HK-2 (cell line): ENCODE measurements around the gene TAF9B.
"Not testable (repeated sequence)": the region's sequence is repeated elsewhere in the genome, so short reads cannot be mapped to it uniquely, and the experiment has no call there.

Source experiments
- DNase-seq: peaks from one replicate; pipeline ENCODE4 v3.0.0-alpha.2; 2018; ENCODE audit not compliant: unreplicated experiment

Gene TAF9B, protein sequence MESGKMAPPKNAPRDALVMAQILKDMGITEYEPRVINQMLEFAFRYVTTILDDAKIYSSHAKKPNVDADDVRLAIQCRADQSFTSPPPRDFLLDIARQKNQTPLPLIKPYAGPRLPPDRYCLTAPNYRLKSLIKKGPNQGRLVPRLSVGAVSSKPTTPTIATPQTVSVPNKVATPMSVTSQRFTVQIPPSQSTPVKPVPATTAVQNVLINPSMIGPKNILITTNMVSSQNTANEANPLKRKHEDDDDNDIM

GRCh38 chrX:78139160-78140123 lies at the start of gene TAF9B:
Gene TAF9B (minus strand): TSS chrX:78139650. CDS start chrX:78139611, 39 bp downstream.
- peak; percentile 85 for DNase-seq

- no peak for DNase-seq
Measured at GRCh38 chrX:78182881-78183280, 43.4 kb upstream of the TAF9B start.

DNA sequence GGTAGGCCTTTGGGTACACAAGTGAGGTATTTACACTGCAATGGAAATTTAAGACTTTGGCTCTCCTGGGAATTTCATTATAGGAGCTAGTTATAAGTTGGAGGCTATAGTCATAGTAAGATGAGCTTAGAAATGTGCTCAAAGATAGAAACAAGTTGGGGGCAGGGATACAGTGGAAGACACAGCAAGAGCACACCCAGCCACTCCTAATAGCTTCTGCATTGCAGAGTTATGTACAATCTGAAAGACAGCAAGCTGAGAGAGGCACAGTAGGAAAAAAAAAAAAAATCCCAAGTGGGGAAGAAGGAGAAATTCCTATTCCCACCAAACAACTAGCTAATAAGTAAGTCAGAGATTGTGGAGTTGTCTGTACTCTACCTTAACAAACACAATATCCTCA lies 41.9 kb upstream of the TAF9B start:
- DNase-seq = no peak

DNA sequence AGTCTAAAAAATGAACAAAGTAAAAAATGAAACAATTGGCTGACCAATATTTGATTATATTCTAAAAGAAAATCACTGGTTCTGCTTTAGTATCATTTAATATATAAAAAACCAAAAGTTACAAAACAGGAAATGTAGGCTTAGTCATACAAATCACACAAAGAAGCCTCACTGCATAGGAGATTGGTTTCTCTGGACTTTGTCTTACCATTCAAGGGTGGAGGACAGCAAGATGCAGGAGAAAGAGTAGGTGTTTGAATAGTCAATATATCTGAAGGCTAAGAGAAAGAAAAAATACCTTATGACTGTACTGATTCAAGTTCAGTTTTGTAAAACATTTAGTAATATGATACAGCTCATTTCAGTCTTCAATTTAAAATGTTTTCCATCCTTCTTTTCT lies 28.6 kb upstream of the TAF9B start:
- no peak for DNase-seq

DNA sequence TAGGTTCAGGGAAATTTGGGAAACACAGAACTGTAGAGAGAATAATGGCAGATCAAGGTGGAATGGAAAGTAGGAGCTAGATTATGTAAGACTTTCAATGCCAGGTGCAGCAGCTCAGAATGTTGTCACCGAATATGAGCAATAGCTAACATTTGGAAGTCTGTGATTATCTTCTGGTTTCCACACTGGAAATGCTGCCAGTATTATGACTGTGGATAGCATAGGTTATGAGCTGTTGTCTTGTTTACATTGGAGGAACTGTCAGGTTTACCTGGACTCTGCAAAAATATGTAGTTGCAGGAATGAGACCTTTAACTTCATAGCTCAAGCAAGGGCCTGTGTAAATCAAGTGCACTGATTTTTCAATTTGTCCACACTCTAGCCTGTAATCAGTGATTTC lies 26.0 kb upstream of the TAF9B start:
- DNase-seq = no peak

DNA sequence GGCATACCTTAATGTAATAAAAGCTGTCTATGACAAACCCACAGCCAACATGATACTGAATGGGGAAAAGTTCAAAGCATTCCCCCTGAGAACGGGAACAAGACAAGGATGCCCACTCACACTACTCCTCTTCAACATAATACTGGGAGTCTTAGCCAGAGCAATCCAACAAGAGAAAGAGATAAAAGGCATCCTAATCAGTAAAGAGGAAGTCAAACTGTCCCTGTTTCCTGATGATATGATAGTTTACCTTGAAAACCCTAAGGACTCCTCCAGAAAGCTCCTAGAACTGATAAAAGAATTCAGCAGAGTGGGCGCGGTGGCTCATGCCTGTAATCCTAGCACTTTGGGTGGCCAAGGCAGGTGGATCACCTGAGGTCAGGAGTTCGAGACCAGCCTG lies 23.7 kb upstream of the TAF9B start:
- not testable (repeated sequence) for DNase-seq

DNA sequence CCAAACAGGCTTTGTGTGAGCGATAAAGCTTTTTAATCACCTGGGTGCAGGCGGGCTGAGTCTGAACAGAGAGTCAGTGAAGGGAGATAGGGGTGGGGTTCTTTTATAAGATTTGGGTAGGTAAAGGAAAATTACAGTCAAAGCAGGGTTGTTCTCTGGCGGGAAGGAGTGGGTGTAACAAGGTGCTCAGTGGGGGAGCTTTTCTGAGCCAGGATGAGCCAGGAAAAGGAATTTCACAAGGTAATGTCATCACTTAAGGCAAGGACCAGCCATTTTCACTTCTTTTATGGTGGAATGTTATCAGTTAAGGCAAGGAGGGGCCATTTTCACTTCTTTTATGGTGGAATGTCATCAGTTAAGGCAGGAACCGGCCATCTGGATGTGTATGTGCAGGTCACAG lies 21.3 kb upstream of the TAF9B start:
- DNase-seq = not testable (repeated sequence)

DNA sequence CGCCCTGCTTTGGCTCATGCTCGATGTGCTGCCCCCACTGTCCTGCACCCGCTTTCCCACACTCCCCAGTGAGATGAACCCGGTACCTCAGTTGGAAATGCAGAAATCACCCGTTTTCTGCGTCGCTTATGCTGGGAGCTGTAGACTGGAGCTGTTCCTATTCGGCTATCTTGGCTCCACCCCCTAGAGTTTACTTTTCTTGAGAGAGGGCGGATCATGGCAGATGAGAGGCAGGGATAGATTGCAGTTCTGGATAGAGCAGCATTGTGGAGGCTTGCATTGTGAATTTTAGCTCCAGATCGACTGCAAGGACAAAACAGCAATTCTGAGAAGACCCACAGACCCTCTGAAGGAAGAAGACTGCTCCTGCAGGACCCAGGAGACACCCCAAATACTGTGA lies 18.4 kb upstream of the TAF9B start:
- DNase-seq = not testable (repeated sequence)

GRCh38 chrX:78157373-78157772 lies 17.9 kb upstream of the TAF9B start:
- DNase-seq = not testable (repeated sequence)

GRCh38 chrX:78147002-78147540 lies 7.6 kb upstream of the TAF9B start:
- DNase-seq = not testable (repeated sequence)

GRCh38 chrX:78140206-78140605 lies 756 bp upstream of the TAF9B start:
- DNase-seq = no peak

DNA sequence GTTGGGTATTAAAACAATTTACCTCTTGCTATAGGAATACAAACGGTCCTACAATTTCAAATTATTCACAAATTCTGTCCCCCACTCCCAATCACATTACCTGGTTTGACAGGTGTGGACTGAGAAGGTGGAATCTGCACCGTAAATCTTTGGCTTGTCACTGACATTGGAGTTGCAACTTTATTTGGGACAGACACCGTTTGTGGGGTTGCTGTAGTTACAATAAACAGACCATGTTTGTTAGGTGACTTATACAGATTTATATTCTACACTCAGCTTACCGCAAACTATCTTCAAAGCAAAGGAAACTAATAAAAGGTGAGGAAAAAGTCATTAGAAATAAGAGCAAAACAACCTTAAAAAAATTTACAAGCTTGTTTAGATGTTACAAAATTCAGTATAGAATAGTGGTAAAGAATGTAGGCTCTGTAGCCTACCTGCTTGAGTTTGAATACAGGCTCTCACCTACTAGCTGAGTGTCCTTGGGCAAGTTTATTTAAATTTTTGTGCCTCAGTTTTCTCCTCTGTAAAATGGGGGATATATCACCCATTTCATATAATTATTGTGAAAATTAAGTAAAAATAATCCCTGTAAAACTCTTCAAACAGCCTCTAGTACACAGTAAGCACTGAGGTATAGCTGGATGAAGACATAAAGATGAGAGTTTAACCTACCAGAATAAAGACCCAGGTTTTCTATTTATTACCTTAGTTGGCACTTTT lies 6.1 kb downstream of the TAF9B start:
- no peak for DNase-seq

GRCh38 chrX:78131117-78131516 lies 8.3 kb downstream of the TAF9B start:
- DNase-seq = no peak

- DNase-seq = no peak
Measured at GRCh38 chrX:78130396-78130795, 9.1 kb downstream of the TAF9B start.

DNA sequence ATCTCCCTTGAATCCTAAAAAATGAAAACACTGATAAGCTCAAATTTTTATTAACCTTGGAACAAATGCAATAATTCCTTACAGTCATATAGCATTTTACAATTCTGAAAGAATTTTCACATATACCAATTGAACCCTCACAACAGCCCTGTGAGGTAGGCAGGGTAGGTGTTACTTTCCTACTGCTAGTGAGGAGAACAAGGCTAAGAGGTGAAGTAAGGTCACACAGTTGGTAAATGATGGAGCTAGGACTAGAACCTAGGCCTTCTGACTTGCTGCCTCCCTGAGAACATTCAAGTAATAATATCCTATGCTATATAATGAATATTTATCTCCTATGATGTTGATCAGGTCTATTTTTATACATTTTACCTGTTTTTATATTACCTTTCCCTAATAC lies 9.7 kb downstream of the TAF9B start:
- DNase-seq = no peak

GRCh38 chrX:78125781-78126180 lies 13.7 kb downstream of the TAF9B start:
- not testable (repeated sequence) for DNase-seq

GRCh38 chrX:78125148-78125547 lies 14.3 kb downstream of the TAF9B start:
- DNase-seq = no peak

DNA sequence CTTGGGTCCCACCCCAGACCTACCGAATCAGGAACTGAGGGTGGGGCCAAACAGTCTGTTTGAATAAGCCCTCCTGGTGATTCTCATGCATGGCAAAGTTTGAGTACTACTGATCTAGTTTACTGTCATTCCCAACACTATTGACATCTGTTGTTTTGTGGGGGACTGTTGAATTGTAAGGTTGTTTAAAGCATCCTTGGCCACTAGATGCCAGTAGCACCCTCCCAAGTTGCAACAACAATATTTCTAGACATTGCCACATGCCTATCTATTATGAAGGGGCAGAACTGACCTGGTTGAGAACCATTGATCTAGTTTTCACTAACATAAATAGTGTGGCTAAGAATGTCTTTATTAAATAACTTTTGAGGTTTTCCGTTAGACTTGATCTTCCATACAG lies 15.1 kb downstream of the TAF9B start:
- DNase-seq = no peak

DNA sequence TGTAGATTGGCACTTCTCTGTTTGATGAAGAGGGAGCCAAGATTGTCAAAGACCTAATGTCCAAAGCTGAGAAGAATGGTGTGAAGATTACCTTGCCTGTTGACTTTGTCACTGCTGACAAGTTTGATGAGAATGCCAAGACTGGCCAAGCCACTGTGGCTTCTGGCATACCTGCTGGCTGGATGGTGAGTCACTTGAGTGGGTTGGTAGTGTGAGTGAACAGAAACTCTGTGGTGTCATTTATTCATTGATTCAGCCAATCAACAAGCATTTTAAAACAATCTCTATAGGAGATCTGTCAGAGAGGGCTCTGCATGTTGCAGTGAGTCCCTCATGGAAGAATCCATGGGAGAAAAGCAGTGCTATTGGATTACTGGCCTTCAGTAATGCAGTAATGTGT lies 16.3 kb downstream of the TAF9B start:
- DNase-seq = peak; percentile 51

GRCh38 chrX:78119521-78120227 lies 19.8 kb downstream of the TAF9B start:
- DNase-seq = no peak

GRCh38 chrX:78118628-78119027 lies 20.8 kb downstream of the TAF9B start:
- DNase-seq = no peak
